HEK293 (cell line): ENCODE measurements around the gene ZNF285.
A peak's percentile ranks its signal among the peaks of the same experiment; 100 is the strongest.

Source experiments
- GLI2 ChIP-seq: fragments of 450-650 bp; formaldehyde crosslinking; IDR thresholded peaks from 2 replicates; pipeline ENCODE4; 2017; ENCODE audit warnings: missing biosample characterization, missing genetic modification characterization, low read depth, borderline replicate concordance
- IKZF3 ChIP-seq: fragments of 450-650 bp; IDR thresholded peaks from 2 replicates; pipeline ENCODE4 v1.5.0; 2018; ENCODE audit warnings: missing biosample characterization, mild to moderate bottlenecking, missing genetic modification characterization, moderate library complexity
- SALL2 ChIP-seq: fragments of 450-650 bp; formaldehyde crosslinking; IDR thresholded peaks from 2 replicates; pipeline ENCODE4 v1.5.0; 2017; ENCODE audit warnings: missing biosample characterization, mild to moderate bottlenecking, missing genetic modification characterization, borderline replicate concordance
- TCF7L2 ChIP-seq: IDR thresholded peaks from 2 replicates; pipeline ENCODE4 v1.6.1; 2011; ENCODE audit warnings: low read depth, mild to moderate bottlenecking, inconsistent platforms, low read length, moderate library complexity, borderline replicate concordance
- ZEB2 ChIP-seq: fragments of 450-650 bp; formaldehyde crosslinking; IDR thresholded peaks from 2 replicates; pipeline ENCODE4 v1.5.1; 2016; ENCODE audit warnings: missing biosample characterization, missing genetic modification characterization
- ZNF121 ChIP-seq: fragments of 450-650 bp; formaldehyde crosslinking; IDR thresholded peaks from 2 replicates; pipeline ENCODE4 v1.5.1; 2016; ENCODE audit warnings: missing biosample characterization, missing genetic modification characterization
- ZNF132 ChIP-seq: fragments of 450-650 bp; formaldehyde crosslinking; IDR thresholded peaks from 2 replicates; pipeline ENCODE4 v1.5.1; 2017; ENCODE audit warnings: missing biosample characterization, missing genetic modification characterization, borderline replicate concordance
- ZNF19 ChIP-seq: fragments of 450-650 bp; formaldehyde crosslinking; IDR thresholded peaks from 2 replicates; pipeline ENCODE4; 2016; ENCODE audit warnings: missing biosample characterization, missing genetic modification characterization, low read depth
- ZNF214 ChIP-seq: fragments of 450-650 bp; formaldehyde crosslinking; IDR thresholded peaks from 2 replicates; pipeline ENCODE4 v1.5.1; 2017; ENCODE audit warnings: missing biosample characterization, mild to moderate bottlenecking, missing genetic modification characterization, borderline replicate concordance
- ZNF350 ChIP-seq: fragments of 450-650 bp; formaldehyde crosslinking; IDR thresholded peaks from 2 replicates; pipeline ENCODE4 v1.5.0; 2017; ENCODE audit warnings: missing biosample characterization, mild to moderate bottlenecking, missing genetic modification characterization
- ZNF416 ChIP-seq: fragments of 450-650 bp; formaldehyde crosslinking; IDR thresholded peaks from 2 replicates; pipeline ENCODE4 v1.5.1; 2016; ENCODE audit warnings: missing biosample characterization, missing genetic modification characterization
- ZNF426 ChIP-seq: fragments of 450-650 bp; formaldehyde crosslinking; IDR thresholded peaks from 2 replicates; pipeline ENCODE4 v1.5.1; 2017; ENCODE audit warnings: missing biosample characterization, missing genetic modification characterization, mild to moderate bottlenecking, inconsistent platforms, moderate library complexity
- ZNF48 ChIP-seq: fragments of 450-650 bp; formaldehyde crosslinking; IDR thresholded peaks from 2 replicates; pipeline ENCODE4 v1.5.1; 2016; ENCODE audit warnings: missing biosample characterization, missing genetic modification characterization
- ZNF544 ChIP-seq: fragments of 450-650 bp; formaldehyde crosslinking; IDR thresholded peaks from 2 replicates; pipeline ENCODE4 v1.5.0; 2017; ENCODE audit warnings: missing biosample characterization, missing genetic modification characterization
- ZNF561 ChIP-seq: fragments of 450-650 bp; IDR thresholded peaks from 2 replicates; pipeline ENCODE4 v1.5.1; 2018; ENCODE audit warnings: missing biosample characterization, missing genetic modification characterization, borderline replicate concordance
- ZNF596 ChIP-seq: fragments of 450-650 bp; IDR thresholded peaks from 2 replicates; pipeline ENCODE4 v1.5.0; 2018; ENCODE audit warnings: missing biosample characterization, mild to moderate bottlenecking, missing genetic modification characterization, moderate library complexity
- ZNF658 ChIP-seq: fragments of 450-650 bp; formaldehyde crosslinking; IDR thresholded peaks from 2 replicates; pipeline ENCODE4; 2016; ENCODE audit warnings: missing biosample characterization, missing genetic modification characterization
- ZNF747 ChIP-seq: fragments of 450-650 bp; formaldehyde crosslinking; IDR thresholded peaks from 2 replicates; pipeline ENCODE4 v1.5.1; 2016; ENCODE audit warnings: missing biosample characterization, missing genetic modification characterization
- ZXDB ChIP-seq: fragments of 450-650 bp; formaldehyde crosslinking; IDR thresholded peaks from 2 replicates; pipeline ENCODE4 v1.5.1; 2016; ENCODE audit warnings: missing biosample characterization, missing genetic modification characterization
- TF ChIP-seq, protein P1 (sequence below): fragments of 450-650 bp; formaldehyde crosslinking; IDR thresholded peaks from 2 replicates; pipeline ENCODE4 v1.5.1; 2016; ENCODE audit warnings: missing biosample characterization, missing genetic modification characterization, borderline replicate concordance
- TF ChIP-seq, protein P2 (sequence below): fragments of 450-650 bp; formaldehyde crosslinking; IDR thresholded peaks from 2 replicates; pipeline ENCODE4 v1.5.1; 2016; ENCODE audit warnings: missing biosample characterization, missing genetic modification characterization, low read depth
- TF ChIP-seq, protein P3 (sequence below): fragments of 450-650 bp; formaldehyde crosslinking; IDR thresholded peaks from 2 replicates; pipeline ENCODE4 v1.5.1; 2016; ENCODE audit warnings: missing biosample characterization, missing genetic modification characterization
- TF ChIP-seq, protein P4 (sequence below): fragments of 450-650 bp; IDR thresholded peaks from 2 replicates; pipeline ENCODE4 v1.5.1; 2018; ENCODE audit warnings: missing biosample characterization, missing genetic modification characterization
- TF ChIP-seq, protein P5 (sequence below): fragments of 450-650 bp; formaldehyde crosslinking; IDR thresholded peaks from 2 replicates; pipeline ENCODE4 v1.5.0; 2017; ENCODE audit warnings: missing biosample characterization, missing genetic modification characterization, borderline replicate concordance
- TF ChIP-seq, protein P6 (sequence below): fragments of 450-650 bp; formaldehyde crosslinking; IDR thresholded peaks from 2 replicates; pipeline ENCODE4 v1.5.1; 2016; ENCODE audit warnings: missing biosample characterization, missing genetic modification characterization
- TF ChIP-seq, protein P7 (sequence below): fragments of 450-650 bp; formaldehyde crosslinking; IDR thresholded peaks from 2 replicates; pipeline ENCODE4 v1.5.1; 2016; ENCODE audit warnings: missing biosample characterization, missing genetic modification characterization

ZNF285 gene

DNA sequence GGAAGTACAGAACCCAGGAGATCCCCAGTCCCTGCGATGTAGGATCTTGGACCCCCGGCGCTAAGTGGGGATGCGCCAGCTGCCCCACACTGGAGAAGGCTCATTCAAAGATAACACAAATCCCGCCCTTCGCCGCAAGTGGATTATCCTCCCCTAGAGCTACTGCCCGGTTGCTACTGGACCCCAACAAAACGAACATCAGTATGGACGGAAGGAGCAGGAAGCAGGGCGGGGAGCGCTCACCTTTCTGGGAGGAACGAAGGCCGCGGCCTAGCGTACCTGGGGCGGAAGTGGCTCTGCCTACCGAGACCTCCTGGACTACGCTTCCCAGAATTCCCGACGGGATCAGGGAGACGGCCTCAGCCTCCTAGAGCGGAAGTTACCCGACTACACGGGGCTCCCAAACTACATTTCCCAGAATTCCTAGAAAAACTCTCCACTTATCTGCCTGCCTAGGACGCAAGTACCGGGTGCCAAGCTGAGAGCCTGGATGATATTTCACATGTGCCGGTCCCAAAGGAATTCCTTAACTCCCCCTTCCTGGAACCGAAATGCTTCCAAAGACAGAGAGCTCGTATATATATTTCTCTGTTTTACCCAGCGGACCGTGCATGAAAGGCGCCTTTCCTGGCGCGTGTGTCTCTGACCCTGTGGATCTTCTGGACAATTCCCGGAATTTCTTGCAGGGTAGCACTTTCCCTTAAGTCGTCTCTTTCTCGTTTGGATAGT, 44.9 kb downstream of the ZNF285 start, which contains the start of gene ZNF112 (continued):
- TF ChIP-seq ZXDB = peak; percentile 60; the same call in 1 of the 2 replicates
- no peak for TF ChIP-seq ZNF121 (tag by site-specific recombination)
- TF ChIP-seq, protein P1, sequence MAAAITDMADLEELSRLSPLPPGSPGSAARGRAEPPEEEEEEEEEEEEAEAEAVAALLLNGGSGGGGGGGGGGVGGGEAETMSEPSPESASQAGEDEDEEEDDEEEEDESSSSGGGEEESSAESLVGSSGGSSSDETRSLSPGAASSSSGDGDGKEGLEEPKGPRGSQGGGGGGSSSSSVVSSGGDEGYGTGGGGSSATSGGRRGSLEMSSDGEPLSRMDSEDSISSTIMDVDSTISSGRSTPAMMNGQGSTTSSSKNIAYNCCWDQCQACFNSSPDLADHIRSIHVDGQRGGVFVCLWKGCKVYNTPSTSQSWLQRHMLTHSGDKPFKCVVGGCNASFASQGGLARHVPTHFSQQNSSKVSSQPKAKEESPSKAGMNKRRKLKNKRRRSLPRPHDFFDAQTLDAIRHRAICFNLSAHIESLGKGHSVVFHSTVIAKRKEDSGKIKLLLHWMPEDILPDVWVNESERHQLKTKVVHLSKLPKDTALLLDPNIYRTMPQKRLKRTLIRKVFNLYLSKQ = no peak
- TF ChIP-seq, protein P2, sequence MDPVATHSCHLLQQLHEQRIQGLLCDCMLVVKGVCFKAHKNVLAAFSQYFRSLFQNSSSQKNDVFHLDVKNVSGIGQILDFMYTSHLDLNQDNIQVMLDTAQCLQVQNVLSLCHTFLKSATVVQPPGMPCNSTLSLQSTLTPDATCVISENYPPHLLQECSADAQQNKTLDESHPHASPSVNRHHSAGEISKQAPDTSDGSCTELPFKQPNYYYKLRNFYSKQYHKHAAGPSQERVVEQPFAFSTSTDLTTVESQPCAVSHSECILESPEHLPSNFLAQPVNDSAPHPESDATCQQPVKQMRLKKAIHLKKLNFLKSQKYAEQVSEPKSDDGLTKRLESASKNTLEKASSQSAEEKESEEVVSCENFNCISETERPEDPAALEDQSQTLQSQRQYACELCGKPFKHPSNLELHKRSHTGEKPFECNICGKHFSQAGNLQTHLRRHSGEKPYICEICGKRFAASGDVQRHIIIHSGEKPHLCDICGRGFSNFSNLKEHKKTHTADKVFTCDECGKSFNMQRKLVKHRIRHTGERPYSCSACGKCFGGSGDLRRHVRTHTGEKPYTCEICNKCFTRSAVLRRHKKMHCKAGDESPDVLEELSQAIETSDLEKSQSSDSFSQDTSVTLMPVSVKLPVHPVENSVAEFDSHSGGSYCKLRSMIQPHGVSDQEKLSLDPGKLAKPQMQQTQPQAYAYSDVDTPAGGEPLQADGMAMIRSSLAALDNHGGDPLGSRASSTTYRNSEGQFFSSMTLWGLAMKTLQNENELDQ (tag by site-specific recombination) = no peak
- TF ChIP-seq GLI2 (tag by site-specific recombination) = no peak
- no peak for TF ChIP-seq ZNF350 (tag by site-specific recombination)
- TF ChIP-seq, protein P3, sequence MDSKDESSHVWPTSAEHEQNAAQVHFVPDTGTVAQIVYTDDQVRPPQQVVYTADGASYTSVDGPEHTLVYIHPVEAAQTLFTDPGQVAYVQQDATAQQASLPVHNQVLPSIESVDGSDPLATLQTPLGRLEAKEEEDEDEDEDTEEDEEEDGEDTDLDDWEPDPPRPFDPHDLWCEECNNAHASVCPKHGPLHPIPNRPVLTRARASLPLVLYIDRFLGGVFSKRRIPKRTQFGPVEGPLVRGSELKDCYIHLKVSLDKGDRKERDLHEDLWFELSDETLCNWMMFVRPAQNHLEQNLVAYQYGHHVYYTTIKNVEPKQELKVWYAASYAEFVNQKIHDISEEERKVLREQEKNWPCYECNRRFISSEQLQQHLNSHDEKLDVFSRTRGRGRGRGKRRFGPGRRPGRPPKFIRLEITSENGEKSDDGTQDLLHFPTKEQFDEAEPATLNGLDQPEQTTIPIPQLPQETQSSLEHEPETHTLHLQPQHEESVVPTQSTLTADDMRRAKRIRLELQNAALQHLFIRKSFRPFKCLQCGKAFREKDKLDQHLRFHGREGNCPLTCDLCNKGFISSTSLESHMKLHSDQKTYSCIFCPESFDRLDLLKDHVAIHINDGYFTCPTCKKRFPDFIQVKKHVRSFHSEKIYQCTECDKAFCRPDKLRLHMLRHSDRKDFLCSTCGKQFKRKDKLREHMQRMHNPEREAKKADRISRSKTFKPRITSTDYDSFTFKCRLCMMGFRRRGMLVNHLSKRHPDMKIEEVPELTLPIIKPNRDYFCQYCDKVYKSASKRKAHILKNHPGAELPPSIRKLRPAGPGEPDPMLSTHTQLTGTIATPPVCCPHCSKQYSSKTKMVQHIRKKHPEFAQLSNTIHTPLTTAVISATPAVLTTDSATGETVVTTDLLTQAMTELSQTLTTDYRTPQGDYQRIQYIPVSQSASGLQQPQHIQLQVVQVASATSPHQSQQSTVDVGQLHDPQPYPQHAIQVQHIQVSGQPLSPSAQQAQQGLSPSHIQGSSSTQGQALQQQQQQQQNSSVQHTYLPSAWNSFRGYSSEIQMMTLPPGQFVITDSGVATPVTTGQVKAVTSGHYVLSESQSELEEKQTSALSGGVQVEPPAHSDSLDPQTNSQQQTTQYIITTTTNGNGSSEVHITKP (tag by site-specific recombination) = peak; percentile 60
- no peak for TF ChIP-seq ZNF132 (tag by site-specific recombination)
- TF ChIP-seq, protein P4, sequence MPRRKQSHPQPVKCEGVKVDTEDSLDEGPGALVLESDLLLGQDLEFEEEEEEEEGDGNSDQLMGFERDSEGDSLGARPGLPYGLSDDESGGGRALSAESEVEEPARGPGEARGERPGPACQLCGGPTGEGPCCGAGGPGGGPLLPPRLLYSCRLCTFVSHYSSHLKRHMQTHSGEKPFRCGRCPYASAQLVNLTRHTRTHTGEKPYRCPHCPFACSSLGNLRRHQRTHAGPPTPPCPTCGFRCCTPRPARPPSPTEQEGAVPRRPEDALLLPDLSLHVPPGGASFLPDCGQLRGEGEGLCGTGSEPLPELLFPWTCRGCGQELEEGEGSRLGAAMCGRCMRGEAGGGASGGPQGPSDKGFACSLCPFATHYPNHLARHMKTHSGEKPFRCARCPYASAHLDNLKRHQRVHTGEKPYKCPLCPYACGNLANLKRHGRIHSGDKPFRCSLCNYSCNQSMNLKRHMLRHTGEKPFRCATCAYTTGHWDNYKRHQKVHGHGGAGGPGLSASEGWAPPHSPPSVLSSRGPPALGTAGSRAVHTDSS (tag by site-specific recombination) = no peak
- no peak for TF ChIP-seq ZNF48 (tag by site-specific recombination)
- TF ChIP-seq ZNF544 = no peak
- TF ChIP-seq, protein P5, sequence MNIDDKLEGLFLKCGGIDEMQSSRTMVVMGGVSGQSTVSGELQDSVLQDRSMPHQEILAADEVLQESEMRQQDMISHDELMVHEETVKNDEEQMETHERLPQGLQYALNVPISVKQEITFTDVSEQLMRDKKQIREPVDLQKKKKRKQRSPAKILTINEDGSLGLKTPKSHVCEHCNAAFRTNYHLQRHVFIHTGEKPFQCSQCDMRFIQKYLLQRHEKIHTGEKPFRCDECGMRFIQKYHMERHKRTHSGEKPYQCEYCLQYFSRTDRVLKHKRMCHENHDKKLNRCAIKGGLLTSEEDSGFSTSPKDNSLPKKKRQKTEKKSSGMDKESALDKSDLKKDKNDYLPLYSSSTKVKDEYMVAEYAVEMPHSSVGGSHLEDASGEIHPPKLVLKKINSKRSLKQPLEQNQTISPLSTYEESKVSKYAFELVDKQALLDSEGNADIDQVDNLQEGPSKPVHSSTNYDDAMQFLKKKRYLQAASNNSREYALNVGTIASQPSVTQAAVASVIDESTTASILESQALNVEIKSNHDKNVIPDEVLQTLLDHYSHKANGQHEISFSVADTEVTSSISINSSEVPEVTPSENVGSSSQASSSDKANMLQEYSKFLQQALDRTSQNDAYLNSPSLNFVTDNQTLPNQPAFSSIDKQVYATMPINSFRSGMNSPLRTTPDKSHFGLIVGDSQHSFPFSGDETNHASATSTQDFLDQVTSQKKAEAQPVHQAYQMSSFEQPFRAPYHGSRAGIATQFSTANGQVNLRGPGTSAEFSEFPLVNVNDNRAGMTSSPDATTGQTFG (tag by site-specific recombination) = no peak
- peak; percentile 68; the same call in 1 of the 2 replicates for TF ChIP-seq ZEB2 (tag by site-specific recombination)
- TF ChIP-seq ZNF747 = no peak
- no peak for TF ChIP-seq ZNF214 (tag by site-specific recombination)
- TF ChIP-seq ZNF426 (tag by site-specific recombination) = no peak
- TF ChIP-seq ZNF596 (tag by site-specific recombination) = no peak
- TF ChIP-seq, protein P6, sequence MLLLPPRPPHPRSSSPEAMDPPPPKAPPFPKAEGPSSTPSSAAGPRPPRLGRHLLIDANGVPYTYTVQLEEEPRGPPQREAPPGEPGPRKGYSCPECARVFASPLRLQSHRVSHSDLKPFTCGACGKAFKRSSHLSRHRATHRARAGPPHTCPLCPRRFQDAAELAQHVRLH (tag by site-specific recombination) = peak; percentile 91
- no peak for TF ChIP-seq TCF7L2
- no peak for TF ChIP-seq SALL2
- peak; percentile 43; the same call in 1 of the 2 replicates for TF ChIP-seq IKZF3
- no peak for TF ChIP-seq ZNF416 (tag by site-specific recombination)
- no peak for TF ChIP-seq ZNF658 (tag by site-specific recombination)
- no peak for TF ChIP-seq ZNF19 (tag by site-specific recombination)
- TF ChIP-seq, protein P7, sequence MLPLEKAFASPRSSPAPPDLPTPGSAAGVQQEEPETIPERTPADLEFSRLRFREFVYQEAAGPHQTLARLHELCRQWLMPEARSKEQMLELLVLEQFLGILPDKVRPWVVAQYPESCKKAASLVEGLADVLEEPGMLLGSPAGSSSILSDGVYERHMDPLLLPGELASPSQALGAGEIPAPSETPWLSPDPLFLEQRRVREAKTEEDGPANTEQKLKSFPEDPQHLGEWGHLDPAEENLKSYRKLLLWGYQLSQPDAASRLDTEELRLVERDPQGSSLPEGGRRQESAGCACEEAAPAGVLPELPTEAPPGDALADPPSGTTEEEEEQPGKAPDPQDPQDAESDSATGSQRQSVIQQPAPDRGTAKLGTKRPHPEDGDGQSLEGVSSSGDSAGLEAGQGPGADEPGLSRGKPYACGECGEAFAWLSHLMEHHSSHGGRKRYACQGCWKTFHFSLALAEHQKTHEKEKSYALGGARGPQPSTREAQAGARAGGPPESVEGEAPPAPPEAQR (tag by site-specific recombination) = no peak
- TF ChIP-seq ZNF561 (tag by site-specific recombination) = peak; percentile 58; the same call in 1 of the 2 replicates
